Hematopoietic multipotent progenitor cell treated with erythropoietin and hydrocortisone succinate and interleukin-3 and kit ligand, for 6 days (in vitro differentiated cells): ENCODE results near the gene ABHD17A.

Experiments
- DNase-seq: peaks from one replicate; pipeline ENCODE4 v3.0.0-alpha.2; 2015

ABHD17A gene

GRCh38 chr19:1862424-1863327, 22.6 kb downstream of the ABHD17A start:
- peak; percentile 82 for DNase-seq

- DNase-seq, result no peak
These were observed 23.2 kb downstream of the ABHD17A start for GRCh38 chr19:1862068-1862423.

GRCh38 chr19:1861599-1862031, 23.7 kb downstream of the ABHD17A start:
- peak; percentile 17 for DNase-seq

- peak; percentile 21 for DNase-seq
These were observed 24.3 kb downstream of the ABHD17A start for GRCh38 chr19:1860821-1861598.

- peak; percentile 85 for DNase-seq
These were observed 25.1 kb downstream of the ABHD17A start for GRCh38 chr19:1860042-1860775.

- DNase-seq, result peak; percentile 67
These were observed 25.9 kb downstream of the ABHD17A start for GRCh38 chr19:1859331-1859781.

GRCh38 chr19:1858412-1859081, 26.7 kb downstream of the ABHD17A start:
- DNase-seq, result peak; percentile 86

GRCh38 chr19:1857648-1858326, 27.5 kb downstream of the ABHD17A start:
- peak; percentile 44 for DNase-seq

GRCh38 chr19:1856698-1857603, 28.3 kb downstream of the ABHD17A start:
- peak; percentile 82 for DNase-seq

GRCh38 chr19:1856345-1856697, 29.0 kb downstream of the ABHD17A start:
- DNase-seq, result no peak

GRCh38 chr19:1855828-1856255, 29.5 kb downstream of the ABHD17A start:
- peak; percentile 70 for DNase-seq

GRCh38 chr19:1855040-1855827, 30.1 kb downstream of the ABHD17A start:
- peak; percentile 98 for DNase-seq

- peak; percentile 82 for DNase-seq
These were observed 30.7 kb downstream of the ABHD17A start for GRCh38 chr19:1854542-1855039.

GRCh38 chr19:1854039-1854541, 31.2 kb downstream of the ABHD17A start:
- no peak for DNase-seq

- peak; percentile 94 for DNase-seq
These were observed 31.8 kb downstream of the ABHD17A start for GRCh38 chr19:1853295-1854038.

GRCh38 chr19:1852581-1853128, 32.6 kb downstream of the ABHD17A start:
- DNase-seq, result no peak

- peak; percentile 81 for DNase-seq
These were observed 33.4 kb downstream of the ABHD17A start for GRCh38 chr19:1851654-1852580.
